ENCODE results near the gene PRIM2.
"Not testable (repeated sequence)": the region's sequence is repeated elsewhere in the genome, so short reads cannot be mapped to it uniquely, and the experiment has no call there.

- TF ChIP-seq EZH2 (IDR thresholded peaks at IDR 0.05; ENCODE audit: insufficient read depth, poor library complexity, severe bottlenecking); EZH2phosphoT487 (IDR thresholded peaks at IDR 0.05; ENCODE audit: insufficient read depth, low read depth): not testable (repeated sequence)
These were observed 158.2 kb downstream of the PRIM2 start for GRCh38 chr6:57475656-57476055.

Measured in GM23248 (cell line).